Activated T-helper 9 cell treated with anti-CD3 and anti-CD28 coated beads, Interleukin-2, amount 50 U/mL, for 16 hours (primary cell): Measurements from ENCODE around the gene LRRC45.

Source experiments
- DNase-seq: peaks from one replicate; pipeline ENCODE4 v3.0.0-alpha.2; 2020; ENCODE audit warnings: low read depth

The LRRC45 gene

GRCh38 chr17:82053130-82053529, 30.0 kb downstream of the LRRC45 start:
- DNase-seq, result no peak

- DNase-seq, result no peak
Observed at GRCh38 chr17:82053556-82054263, 30.6 kb downstream of the LRRC45 start.

- no peak for DNase-seq
Observed at GRCh38 chr17:82054351-82055022, 31.4 kb downstream of the LRRC45 start.

GRCh38 chr17:82055023-82055964, 32.2 kb downstream of the LRRC45 start:
- DNase-seq, result no peak

- no peak for DNase-seq
Observed at GRCh38 chr17:82055965-82056728, 33.0 kb downstream of the LRRC45 start.

GRCh38 chr17:82056729-82057621, 33.9 kb downstream of the LRRC45 start:
- DNase-seq, result no peak

- no peak for DNase-seq
Observed at GRCh38 chr17:82058230-82058854, 35.2 kb downstream of the LRRC45 start.

- DNase-seq, result no peak
Observed at GRCh38 chr17:82058855-82059249, 35.7 kb downstream of the LRRC45 start.

- no peak for DNase-seq
Observed at GRCh38 chr17:82059272-82060000, 36.3 kb downstream of the LRRC45 start.

- DNase-seq, result no peak
Observed at GRCh38 chr17:82060001-82060380, 36.9 kb downstream of the LRRC45 start.

- DNase-seq, result no peak
Observed at GRCh38 chr17:82060614-82061013, 37.5 kb downstream of the LRRC45 start.

- DNase-seq, result no peak
Observed at GRCh38 chr17:82061047-82061925, 38.2 kb downstream of the LRRC45 start.

- no peak for DNase-seq
Observed at GRCh38 chr17:82062076-82062983, 39.2 kb downstream of the LRRC45 start.

- no peak for DNase-seq
Observed at GRCh38 chr17:82062984-82063368, 39.9 kb downstream of the LRRC45 start.

GRCh38 chr17:82063424-82064415, 40.6 kb downstream of the LRRC45 start:
- no peak for DNase-seq

- no peak for DNase-seq
Observed at GRCh38 chr17:82064433-82065192, 41.5 kb downstream of the LRRC45 start.
